H1 (cell line): ENCODE results near the gene TXNL4B. TPM values are rescaled to one million over a fixed set of nuclear protein-coding genes. Genes with fewer than 3 reads are reported as not detected.

Source experiments
- EZH2 ChIP-seq: fragments of 200-600 bp; sonication (generic); IDR thresholded peaks from 2 replicates; pipeline ENCODE4 v1.7.1; 2012; ENCODE audit warnings: low read depth, mild to moderate bottlenecking, moderate library complexity, low read length, inconsistent platforms; ENCODE audit not compliant: severe bottlenecking
- KDM4A ChIP-seq: IDR thresholded peaks from one replicate; pipeline ENCODE4 v1.7.1; 2012; ENCODE audit warnings: low read depth, mild to moderate bottlenecking, moderate library complexity, low read length, inconsistent platforms; ENCODE audit not compliant: severe bottlenecking
- KDM5A ChIP-seq: fragments of 200-600 bp; IDR thresholded peaks from 2 replicates; pipeline ENCODE4 v1.7.1; 2012; ENCODE audit warnings: mild to moderate bottlenecking, low read length, inconsistent platforms, mixed read lengths
- SIRT6 ChIP-seq: IDR thresholded peaks from one replicate; pipeline ENCODE4 v1.7.1; 2012; ENCODE audit warnings: low read length, inconsistent platforms
- SP4 ChIP-seq: IDR thresholded peaks from 2 replicates; pipeline ENCODE4 v1.6.1; 2012; ENCODE audit warnings: low read length, inconsistent platforms
- TEAD4 ChIP-seq: IDR thresholded peaks from 2 replicates; pipeline ENCODE4 v1.6.1; 2012; ENCODE audit warnings: low read depth, low read length, inconsistent platforms, mixed read lengths
- polyA plus RNA-seq, 7 experiments: library from polyadenylated mRNA; depleted of rRNA in 3 of 7; stranded (reverse) in 5 of 7; unstranded in 2 of 7; fragments of >200 nt in 5 of 7; fragments of 200-250 nt in 2 of 7; gene quantifications; 1 replicate in 5 of 7; 2 replicates in 1 of 7; 4 replicates in 1 of 7; pipeline versions ENCODE4 v1.2.1 to v1.2.3, GENCODE V29; 2011 to 2013; ENCODE audit warnings: missing spikeins in 2 of 7, mixed read lengths in 2 of 7
- total RNA-seq: library from RNA; stranded (reverse); fragmentation: NEBNext Ultra II Directional; extraction: Animal tissue kit (Norgen Biotek cat#: 25700); gene quantifications from 2 replicates; pipeline ENCODE4 v1.2.1, GENCODE V29; 2021
- TF ChIP-seq, protein P1 (sequence below): IDR thresholded peaks from 2 replicates; pipeline ENCODE4 v1.6.1; 2012; ENCODE audit warnings: inconsistent platforms

Gene TXNL4B
- total and polyA plus RNA-seq, 2 of the 8 experiments (the other 6 are each of a cell fraction or from before 2014, with no cell fraction given) = 6.7 to 10.6 TPM

- TF ChIP-seq, protein P1, sequence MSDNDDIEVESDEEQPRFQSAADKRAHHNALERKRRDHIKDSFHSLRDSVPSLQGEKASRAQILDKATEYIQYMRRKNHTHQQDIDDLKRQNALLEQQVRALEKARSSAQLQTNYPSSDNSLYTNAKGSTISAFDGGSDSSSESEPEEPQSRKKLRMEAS = no peak
- TF ChIP-seq KDM4A = no peak
- TF ChIP-seq KDM5A = no peak
- no peak for TF ChIP-seq TEAD4
- TF ChIP-seq EZH2 = no peak
- no peak for TF ChIP-seq SP4
- no peak for TF ChIP-seq SIRT6
Observed at GRCh38 chr16:72139908-72140307, 46.5 kb upstream of the TXNL4B start (continued).
